NCI-H2171 (cell line): ENCODE results near the gene GSC2.

Source experiments
- DNase-seq: peaks from one replicate; lab custom pipeline; 2025; lab: John Stamatoyannopoulos, UW

The GSC2 gene

DNA sequence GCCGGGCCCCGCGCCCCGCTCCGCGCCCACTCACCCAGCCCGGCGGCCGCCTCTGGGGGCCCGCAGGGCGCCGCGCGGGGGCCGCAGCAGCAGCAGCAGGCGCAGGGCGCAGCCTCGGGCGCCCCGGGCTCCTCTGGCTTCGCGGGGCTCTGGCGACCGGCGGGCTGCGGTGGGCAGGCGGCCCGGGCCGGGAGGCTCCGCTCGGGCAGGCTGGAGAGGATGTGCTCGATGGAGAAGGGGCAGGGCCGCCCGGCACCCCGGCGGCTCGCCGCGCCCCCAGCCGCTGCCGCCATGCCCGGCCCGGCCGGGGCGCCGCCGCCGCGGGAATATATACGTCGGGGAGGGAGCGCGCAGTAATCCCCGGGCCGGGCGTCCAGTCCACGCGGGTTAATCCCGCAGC, at the start of gene GSC2:
Gene GSC2, minus strand, starts transcription at position 302 of the 400 bp plus-strand sequence. Its CDS starts 9 bp downstream, at position 293.
- DNase-seq = no peak

GRCh38 chr22:19199479-19199878, 49.4 kb upstream of the GSC2 start:
- no peak for DNase-seq

DNA sequence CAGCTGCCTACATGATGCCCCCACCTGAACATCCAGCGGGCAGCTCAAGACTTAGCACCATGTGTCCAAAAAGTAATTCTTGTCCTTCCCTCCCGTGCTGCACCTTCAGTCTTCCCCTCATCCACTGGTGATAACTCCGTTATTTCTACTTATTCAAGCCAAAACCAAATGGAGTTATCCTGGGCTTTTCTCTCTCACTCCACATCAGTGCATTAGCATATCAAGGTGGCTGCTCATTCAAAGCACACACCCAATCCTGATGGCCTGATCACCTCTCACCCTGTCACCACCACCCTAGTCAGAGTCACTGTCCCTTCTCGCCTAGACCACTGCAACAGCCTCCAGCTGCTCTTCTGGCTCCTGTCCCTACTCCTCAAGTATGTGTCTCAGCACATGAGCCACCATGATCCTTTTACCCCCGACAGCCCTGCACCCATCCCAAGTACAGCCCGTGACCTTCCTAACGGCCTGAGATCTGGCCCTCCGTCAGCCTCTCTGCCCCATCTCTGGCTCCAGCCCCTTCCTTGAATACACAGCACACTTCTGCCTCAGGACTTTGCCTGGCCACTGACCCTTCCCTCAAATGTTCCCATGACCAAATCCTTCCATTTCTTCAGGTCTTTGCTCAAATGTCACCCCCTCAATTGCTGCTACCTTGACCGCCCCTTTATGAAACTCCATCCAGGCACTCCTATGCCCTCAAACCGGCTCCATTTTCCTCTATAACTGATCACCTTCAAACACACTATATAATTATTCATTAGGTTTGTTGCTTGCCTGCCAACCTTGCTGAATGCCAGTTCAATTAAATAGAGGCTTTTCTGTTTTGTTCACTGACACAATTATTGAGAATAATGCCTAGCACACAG, 48.1 kb upstream of the GSC2 start:
- no peak for DNase-seq

DNA sequence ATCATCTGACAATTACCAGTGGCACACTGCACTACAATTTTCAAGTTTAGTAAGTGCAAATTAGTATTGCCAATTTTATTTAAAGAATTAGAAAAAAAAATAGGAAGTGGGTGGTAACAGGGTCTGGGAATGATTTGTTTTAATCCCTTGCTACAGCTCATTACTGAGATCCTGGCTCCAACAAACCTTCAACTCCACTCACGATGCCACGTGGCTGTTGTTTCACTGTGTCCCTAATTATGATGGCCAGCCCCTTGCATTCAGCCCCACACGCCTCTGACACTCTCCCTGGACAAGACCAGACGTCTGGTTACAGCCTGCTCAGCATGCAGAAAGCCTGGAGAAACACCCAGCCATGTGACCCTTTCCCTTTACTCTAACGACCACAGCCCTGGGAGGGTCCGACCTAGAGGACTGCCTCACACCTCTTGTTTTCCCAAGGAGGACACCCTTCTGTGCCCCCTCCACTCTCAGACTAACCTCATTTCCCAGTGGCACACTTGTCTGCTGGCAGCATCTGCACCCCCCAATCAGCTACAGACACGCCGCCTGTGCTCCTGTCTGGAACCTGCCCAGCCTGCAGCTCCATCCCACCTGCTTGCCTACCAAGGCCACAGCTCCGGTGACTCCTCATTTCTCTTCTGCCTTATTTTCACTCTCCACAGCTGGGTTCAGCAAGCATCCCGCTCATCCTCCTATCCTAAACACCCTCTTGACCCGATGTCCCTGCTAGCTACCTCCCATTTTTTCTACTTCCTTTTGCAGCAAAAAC, 46.9 kb upstream of the GSC2 start:
- DNase-seq = no peak

DNA sequence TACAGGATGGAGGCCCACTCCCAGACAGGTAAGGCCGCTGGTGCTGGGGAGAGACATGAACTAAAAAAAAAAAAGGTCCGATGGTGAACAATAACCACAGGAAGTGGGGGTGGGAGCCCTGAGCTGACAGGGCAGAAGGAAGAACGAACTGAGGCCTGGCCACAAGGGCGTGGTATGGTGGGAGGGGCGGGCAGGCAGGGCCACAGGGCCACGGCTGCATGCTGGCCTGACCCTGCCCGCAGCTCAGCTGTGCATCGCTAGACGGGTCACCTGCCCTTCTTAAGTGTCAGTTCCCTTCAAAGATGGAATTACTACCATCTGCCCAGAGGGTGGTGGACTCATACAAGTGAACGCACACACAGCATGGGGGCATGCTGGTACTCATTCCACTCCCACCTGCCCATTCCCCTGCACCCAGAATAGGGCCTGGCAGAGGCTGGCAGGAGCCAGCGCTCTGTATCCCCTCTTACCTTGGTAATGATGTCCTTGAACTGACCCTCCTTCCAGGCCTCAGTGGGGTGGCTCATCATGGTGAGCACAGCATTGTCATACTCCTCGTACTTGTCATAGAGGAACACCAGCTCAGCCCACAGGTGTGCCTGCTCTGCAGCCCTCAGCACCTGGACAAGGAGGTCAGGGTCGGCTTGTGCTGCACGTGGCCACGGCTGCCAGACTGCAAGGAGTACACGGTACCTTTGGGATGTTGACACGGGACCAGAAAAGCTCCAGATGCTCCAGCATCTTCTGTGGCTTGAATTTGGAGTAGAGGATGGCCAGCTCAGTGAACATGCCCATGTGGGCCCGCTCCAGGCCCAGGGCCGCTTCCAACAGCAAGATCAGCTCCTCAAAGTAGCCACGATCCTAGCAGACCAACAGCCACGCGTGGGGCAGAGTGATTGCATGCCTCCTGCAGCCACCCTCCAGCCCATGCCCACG, 46.0 kb upstream of the GSC2 start:
- DNase-seq = no peak

DNA sequence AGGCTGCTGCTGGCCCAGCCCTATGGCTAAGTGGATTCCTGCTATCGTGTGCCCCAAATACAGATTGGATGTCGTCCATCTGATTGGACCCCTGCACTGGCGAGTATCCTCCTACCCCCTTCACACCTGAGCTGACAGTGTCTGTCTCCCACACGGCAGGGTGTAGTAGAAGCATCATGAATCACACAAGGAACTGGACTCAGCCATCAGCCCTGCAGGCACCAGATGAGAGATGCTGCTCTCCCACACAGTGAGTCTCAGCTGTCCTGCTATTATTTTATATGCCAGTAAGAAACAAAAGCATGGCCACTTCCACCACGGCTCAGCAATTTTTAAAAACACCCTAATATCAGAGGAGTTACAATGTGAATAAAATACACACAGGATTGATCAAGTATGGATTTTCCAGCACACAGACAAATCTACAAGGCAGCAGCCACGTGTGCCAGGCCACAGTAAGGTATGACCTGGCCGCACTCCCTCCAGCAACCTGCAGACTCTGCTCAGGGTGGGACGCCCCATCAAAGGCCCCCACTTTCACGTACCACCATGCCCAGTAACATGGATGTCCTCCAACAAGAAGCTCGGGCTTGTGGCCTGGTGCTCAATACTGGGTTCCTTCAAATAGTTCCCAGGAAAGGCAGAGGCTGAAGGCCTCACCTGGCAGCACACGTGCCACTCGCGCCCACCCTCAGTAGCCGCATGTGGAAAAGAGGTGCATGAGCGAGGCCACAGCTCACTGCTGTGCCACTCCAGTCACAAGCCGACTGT, 44.9 kb upstream of the GSC2 start:
- no peak for DNase-seq

DNA sequence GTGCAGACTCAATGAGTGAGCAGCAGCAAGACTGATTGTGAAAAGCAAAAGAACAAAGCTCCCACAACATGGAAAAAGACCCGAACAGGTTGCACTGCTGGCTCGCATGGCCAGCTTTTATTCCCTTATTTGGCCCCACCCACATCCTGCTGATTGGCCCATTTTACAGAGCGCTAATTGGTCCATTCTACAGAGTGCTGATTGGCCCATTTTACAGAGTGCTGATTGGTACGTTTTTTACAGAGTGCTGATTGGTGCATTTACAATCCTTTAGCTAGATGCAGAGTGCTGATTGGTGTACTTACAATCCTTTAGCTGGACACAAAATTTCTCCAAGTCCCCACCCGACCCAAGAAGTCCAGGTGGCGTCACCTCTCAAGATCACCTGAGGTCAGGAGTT, 43.8 kb upstream of the GSC2 start:
- DNase-seq = no peak

DNA sequence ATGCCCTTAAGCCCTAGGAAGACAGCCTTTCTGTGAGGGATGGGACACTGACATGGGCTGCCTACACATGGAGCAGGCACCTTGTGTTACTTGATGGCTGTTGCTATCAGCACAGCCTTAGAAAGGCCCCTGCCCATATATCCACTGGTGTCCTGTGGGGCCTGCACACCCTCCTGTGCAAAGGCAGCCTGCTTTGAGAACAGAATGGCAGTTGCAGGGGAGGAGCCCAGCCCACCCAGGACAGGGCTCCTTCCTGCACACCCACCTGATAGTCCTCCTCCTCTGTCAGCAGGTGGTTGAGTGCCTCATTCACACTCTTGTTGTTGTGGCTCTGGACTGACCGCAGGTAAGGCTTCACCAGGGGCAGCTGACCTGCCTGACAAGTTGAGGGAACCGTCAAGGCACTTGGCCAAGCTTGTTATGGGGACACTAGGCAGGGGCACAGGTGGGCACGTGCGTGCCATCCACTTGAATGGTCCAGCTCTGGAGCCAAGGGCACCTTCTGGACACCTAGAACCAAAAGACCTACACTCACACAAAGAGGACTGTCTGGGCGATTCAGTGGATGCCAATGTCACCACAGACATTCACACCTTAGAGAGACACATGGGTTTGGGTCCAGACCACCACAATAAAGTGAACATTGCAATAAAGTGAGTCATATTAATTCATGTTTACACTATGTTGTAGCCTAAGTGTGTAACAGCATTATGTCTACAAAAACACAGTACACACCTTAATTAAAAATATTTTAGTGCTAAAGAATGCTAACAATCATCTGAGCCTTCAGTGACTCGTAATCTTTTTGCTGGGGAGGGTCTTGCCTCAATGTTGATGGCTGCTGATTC, 37.8 kb upstream of the GSC2 start:
- DNase-seq = no peak

GRCh38 chr22:19184276-19184997, 34.3 kb upstream of the GSC2 start:
- no peak for DNase-seq

- no peak for DNase-seq
Measured at GRCh38 chr22:19183216-19183615, 33.1 kb upstream of the GSC2 start.

- DNase-seq = peak; percentile 70
Measured at GRCh38 chr22:19182472-19183157, 32.5 kb upstream of the GSC2 start.

DNA sequence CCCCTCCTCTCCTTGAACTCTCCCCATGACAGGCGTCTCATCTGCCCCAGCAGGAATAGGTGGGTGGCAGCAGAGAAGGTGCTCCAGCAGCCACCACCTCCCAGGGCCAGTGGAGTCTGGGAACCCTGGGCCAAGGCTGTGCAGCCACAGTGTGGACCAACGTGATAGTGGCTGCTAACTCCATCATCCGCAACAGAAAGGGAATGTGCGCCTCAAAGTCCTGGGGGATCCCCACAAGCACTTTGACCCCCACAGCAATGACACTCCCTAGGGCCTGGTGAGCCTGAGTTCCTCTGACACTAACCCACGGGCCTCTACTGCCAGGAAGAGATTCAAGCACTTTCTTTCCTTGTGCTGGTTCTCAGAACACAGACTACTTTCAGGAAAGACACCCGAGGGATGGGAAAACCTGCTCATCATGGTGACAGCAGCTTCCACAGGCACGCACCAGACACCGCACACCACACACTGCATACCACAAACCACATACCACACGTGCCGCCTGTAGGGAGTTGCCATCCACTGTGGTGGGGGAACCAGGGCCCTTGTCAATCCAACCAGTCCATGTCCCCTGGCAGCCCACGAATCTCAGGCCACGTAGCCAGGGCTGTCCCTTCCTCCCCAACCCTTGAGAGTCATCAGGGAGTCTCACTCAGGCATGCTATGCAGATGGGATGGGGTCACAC, 31.8 kb upstream of the GSC2 start:
- no peak for DNase-seq

DNA sequence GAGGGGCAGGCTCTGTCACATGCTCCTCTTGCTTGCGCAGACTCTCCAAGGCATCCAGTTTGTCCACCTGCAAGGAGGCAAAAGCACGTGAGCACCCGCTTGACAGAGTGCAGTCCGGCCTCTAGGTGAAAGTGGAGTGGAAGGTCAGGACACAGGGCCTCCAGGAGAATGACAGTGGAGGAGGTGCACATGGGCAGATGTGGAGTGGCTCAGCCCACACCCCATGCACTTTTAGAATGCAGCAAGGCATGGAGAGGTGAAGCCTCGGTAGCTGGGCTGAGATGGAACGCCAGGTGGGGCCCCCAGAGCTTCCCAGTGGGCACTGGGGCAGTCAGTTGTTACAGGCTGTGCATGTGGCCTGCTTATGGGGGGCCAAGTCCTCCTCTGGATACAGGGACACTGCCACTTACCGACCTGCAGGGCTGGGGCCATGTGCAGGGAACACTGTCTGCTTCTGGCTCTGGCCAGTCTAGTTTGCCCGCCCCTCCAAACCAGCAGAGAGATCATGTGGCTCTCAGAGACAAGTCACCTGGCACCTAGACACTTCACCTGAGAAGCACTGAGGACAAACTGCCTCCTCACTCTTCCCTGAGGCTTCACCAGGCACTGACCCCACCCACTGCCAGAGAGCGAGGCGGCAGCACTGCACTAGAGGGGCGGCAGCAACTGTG, 30.8 kb upstream of the GSC2 start:
- DNase-seq = no peak

DNA sequence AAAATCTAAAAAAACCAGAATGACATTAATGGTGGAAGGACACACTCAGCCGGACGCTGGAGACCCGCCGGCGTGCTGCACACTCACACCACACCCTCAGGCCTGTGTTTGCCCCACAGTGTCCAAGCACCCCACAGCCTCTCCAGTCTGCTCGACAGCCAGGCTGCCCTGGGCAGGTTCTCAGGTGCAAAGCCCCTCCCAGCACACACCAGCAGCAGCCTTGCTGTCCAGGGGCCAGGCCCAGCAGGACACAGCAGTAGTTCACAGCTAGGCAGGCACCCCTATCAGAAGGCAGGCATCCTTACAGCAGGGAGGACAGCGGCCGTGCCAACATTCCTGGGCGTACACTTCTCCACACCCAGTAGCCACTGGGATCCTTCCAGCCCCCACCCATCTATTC, 30.1 kb upstream of the GSC2 start:
- no peak for DNase-seq

DNA sequence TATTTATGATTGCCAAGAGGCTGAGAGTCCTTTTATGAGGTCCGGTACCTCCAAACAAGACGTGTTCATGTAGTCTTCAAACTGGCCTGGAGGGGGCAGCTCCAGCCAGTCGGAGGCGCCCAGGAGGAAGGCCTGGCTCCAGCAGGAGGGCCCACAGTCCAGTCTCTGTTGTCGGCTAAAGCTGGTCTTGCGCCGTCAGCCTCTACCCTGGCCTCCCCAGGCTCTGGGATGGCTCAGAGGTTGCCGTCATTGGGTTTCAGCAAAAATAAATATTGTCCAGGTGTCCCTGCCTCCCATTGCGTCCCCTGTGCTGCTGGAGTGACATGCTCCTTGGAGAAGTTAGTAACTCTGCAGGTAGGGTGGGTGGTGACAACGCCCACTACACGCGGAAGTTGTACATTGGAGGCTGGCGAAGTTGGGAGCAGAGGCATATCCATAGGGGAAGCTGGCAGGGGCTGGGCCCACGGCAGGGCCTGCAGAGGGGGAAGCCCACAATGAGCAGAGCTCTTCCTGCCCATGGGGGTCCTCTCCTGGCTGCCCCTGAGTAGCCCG, 29.5 kb upstream of the GSC2 start:
- DNase-seq = no peak

- peak; percentile 91 for DNase-seq
Measured at GRCh38 chr22:19178657-19179496, 28.8 kb upstream of the GSC2 start, which contains the start of gene SLC25A1. SLC25A1 (minus strand) TSS chr22:19178736; CDS start chr22:19178673, 63 bp downstream.
